T follicular helper cell (primary cell): ENCODE results near the gene GNAT1.

ENCODE experiments used
- DNase-seq: peaks from one replicate; pipeline ENCODE4 v3.0.0-alpha.2; 2020; ENCODE audit warnings: low read depth

GNAT1 gene

GRCh38 chr3:50181985-50182384 is 9.4 kb upstream of the GNAT1 start:
- DNase-seq: no peak

- no peak for DNase-seq
Observed at GRCh38 chr3:50182533-50183099, 8.8 kb upstream of the GNAT1 start.

- DNase-seq: no peak
Observed at GRCh38 chr3:50183755-50184154, 7.7 kb upstream of the GNAT1 start.

DNA sequence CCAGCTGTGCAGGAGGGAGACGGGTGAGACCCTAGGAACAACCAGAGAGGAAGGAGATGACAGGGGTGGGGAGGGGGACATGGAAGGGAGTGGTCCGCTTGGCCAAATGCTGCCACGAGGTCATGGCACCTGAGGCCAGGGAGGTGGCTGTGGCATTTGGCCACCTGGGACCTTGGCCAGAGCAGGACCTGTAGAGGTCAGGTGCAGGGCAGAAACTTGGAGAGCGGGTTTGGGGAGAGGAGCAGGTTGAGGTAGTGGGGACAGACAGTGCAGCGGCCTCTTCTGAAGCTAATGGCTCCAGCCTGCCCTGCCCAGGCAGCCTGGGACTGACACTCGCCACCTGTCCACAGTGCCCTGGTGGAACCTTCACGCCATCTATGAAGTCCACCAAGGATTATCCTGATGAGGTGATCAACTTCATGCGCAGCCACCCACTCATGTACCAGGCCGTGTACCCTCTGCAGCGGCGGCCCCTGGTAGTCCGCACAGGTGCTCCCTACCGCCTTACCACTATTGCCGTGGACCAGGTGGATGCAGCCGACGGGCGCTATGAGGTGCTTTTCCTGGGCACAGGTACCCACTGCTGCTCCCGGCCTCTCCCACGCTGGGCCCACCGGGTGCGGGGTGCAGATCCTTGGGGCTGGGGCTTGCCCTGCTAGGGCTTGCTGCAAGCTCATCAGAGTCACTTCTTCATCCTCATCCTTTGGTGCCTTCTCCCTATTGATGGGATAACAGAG is 7.0 kb upstream of the GNAT1 start:
- no peak for DNase-seq

GRCh38 chr3:50185230-50185629 is 6.2 kb upstream of the GNAT1 start:
- no peak for DNase-seq

DNA sequence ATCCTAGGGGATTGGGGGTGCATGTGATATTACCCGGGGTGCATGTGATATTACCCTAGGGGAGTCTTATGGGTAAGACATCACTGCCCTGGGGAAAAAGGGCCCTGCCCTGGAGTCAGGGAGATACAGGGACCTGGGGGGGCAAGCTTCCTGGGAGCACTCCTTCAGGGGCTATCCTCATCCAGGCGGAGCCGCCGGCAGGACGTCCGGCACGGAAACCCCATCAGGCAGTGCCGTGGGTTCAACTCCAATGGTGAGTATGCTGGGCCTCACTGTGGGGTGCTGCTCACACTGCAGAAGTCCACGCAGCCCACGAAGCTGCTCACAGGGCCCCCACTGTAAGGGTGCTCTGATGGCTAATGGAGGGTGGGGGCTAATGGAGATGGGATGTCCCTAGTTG is 5.3 kb upstream of the GNAT1 start:
- DNase-seq: no peak

GRCh38 chr3:50187750-50188149 is 3.7 kb upstream of the GNAT1 start:
- no peak for DNase-seq

DNA sequence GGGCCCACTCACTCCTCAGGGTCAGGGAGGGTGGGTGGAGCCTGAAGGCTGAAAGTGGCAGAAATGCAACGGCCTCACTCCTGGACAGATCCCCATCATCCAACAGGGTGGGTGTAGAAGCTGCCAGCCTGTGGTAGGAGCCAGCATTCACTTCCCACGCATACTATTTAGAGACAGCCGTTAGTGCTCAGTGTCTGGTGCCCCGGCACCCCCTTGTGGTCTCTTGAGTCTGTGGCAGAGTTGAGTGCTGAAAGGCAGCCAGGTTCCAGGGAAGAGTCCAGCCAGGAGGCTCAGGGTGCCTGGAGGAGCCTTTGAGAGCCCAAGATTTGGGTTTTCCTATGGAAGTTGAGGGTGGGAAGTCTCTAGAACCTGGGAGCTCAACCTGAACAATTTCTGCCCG is 2.1 kb upstream of the GNAT1 start:
- DNase-seq: no peak

- DNase-seq: no peak
Observed at GRCh38 chr3:50189989-50190388, 1.4 kb upstream of the GNAT1 start.

GRCh38 chr3:50192124-50192523 is 714 bp downstream of the GNAT1 start:
- DNase-seq: no peak

DNA sequence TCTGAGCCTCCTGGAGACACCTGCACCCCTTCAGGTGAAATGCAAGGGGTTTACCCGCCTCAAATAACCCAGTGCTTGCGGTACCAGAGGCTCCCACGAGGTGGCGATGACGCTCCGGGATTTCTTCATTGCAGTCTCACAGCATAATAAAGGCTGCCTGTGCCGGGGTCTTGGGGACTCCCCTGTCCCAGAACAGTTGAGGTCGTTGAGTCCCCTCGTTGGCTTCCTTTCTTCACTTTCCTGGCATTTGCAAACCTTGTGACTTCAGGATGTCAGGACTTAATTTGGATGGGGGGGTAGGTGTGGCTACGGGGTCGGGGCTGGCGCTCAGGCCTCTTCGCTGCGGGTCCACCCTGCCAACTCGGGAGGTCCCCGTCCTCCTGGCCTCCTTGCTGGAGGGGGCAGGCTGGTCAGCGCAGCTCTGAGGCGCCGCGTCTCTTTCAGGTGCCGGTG is 1.3 kb downstream of the GNAT1 start:
- DNase-seq: peak; percentile 76

- DNase-seq: no peak
Observed at GRCh38 chr3:50193286-50193685, 1.9 kb downstream of the GNAT1 start.

DNA sequence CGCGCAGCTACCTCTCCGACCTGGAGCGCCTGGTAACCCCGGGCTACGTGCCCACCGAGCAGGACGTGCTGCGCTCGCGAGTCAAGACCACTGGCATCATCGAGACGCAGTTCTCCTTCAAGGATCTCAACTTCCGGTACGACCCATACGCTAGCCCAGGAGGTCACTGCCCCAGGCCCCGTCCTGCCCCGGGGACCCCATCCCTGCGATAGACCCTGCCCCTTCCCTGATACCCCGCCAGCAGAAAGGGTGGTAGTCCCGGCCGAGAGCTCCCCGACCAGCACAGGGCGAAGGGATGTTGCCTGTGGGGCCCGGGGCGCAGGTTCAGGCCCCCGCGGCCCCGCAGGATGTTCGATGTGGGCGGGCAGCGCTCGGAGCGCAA is 2.3 kb downstream of the GNAT1 start:
- no peak for DNase-seq

DNA sequence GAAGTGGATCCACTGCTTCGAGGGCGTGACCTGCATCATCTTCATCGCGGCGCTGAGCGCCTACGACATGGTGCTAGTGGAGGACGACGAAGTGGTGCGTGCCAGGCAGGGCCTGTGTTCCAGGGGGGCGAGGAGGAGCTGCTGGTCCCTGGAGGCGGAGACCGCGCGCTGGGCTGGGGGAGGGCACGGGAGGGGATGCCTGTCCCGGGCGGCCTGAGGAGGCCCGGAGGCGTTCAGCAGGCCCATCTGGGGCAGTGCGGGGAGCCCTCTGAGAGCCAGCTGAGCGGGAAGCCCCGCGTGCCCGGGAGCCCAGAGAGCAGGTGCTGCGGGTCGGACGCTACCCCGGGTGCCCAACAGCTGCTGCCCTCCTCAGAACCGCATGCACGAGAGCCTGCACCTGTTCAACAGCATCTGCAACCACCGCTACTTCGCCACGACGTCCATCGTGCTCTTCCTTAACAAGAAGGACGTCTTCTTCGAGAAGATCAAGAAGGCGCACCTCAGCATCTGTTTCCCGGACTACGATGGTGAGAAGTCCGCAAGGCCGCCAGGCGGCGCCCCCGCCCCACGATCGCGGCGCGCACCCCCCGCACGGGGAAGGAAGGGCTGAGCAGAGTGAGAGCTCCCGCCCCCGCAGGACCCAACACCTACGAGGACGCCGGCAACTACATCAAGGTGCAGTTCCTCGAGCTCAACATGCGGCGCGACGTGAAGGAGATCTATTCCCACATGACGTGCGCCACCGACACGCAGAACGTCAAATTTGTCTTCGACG is 2.9 kb downstream of the GNAT1 start:
- peak; percentile 84 for DNase-seq

- no peak for DNase-seq
Observed at GRCh38 chr3:50194903-50195500, 3.6 kb downstream of the GNAT1 start.

- no peak for DNase-seq
Observed at GRCh38 chr3:50195501-50196252, 4.3 kb downstream of the GNAT1 start.

DNA sequence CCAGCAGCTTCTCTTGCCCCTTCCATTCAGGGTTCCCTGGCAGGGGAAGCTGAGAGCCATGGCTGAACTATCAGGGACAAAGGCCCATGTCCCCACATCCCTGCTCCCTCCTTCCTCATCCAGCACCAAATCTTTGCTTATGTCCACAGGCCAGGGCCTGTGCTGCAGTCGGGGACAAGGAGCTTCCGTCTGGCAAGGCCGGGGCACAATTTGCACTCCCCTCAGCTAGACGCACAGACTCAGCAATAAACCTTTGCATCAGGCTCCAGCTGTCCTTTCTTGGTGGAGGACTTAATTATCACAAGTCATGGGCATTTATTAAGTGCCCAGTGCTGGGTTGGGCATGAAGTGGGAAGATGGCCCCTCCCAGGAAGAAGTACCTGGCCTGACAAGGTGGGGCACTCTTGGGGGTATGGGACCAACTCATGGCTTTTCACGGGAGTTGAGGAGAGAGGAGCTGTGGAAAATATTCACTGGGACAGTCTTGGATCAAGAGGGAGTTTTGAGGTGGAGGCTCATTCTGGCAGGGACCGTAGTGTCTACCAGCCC is 4.9 kb downstream of the GNAT1 start:
- no peak for DNase-seq

DNA sequence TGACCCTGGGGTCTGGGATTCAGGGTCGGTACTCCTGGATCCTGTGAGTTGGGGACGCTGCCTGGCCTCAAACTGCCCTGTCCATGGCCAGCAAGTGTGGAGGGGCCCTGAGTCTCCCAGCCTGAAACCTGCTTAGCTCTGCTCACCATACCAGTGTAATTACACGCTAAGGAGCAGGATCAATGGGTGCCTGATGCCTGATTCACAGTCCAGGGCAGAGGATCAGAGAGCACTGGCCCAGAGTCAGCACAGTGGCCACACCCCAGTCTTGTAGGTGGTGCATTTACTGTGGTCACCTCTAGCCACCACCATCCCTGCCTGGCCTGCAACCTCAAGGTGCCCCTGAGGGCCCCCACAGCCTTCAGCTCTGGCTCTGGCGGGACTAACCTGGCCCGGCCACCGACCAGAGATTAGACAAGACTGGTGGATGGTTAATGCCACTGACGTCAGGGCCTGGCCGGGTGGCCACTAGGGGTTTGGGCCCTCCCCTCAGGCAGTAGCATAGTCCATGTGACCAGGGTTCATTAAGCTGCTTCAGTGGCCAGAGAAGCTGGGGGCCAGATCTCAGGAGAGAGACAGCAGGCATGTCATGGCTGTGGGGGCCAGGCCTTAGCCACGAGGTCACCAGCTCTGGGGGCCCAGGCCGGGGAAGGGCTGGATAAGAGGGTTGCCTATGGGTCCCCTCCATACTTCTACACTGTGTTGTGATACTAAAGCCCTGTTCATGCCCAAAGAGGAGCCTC is 10.3 kb downstream of the GNAT1 start:
- no peak for DNase-seq

DNA sequence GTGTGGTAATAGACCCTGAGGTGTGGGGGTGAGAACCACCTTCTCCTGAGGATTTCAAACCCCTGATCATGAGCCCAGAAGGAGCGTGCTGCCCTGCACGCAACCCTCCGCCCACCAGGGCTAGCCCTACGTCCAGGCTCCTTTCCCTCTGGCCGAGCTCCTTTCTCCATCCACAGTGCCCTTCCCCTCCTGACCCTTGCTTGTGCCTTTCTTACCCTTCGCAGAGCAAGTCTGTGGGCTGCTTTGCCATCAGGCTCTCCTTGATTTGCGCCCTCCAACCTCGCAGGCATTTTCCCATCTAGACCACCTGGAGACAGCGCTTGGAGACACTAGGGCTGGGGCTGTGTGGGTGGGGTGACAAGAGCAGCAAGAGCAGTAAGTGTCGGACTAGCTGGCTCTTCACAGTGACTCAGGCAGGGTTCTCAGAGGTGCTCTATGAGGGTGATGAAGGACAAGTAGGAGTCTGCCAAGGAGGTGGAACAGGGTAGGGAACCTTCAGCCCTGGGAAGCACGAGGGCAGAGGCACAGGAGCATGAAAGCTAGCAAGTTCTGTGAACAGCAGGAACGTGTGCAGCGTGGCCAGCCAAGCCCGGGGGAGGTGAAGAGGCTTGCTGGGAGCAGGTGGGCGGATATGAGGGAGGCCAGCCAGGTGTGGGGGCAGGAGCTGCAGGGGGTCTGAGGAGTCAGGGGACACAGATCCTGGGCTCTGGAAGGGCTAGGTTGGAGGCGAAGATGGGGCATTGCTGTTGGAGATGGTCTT is 11.1 kb downstream of the GNAT1 start:
- no peak for DNase-seq

DNA sequence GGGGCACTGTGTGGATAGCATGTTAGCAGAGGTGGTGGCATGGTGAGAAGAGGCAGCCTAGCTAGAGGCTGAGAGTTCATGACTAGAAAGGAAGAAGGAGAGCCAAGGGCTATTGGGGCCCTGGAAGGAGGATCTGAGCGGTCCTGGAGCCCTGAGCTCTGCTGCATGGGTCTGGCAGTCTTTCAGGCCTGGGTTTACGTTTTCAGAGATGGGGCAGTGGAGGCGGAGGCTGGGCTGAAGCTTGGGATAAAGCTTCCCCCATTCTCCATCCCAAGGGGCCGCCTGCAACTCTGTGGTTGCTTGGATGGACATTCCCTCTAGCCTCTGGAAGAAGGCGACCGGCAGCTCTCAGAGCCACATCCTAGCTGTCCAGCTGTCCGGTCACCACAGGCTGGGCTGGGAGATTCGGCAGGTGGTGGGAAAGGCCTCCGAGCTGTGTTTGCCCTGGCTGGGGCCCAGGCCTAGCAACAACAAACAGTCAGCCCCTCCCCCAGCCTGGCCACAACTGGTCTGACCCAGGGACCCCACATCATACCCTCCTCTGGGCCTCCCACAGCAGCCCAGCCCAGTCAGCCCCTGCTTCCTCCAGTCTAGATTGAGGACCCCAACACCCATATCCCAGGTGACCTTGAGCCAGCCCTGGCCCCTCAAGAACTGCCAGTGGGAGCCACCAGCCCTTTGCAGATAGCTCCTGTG is 11.9 kb downstream of the GNAT1 start:
- DNase-seq: no peak
